HCT116 (cell line): ENCODE results near the gene EIF3F.

ENCODE experiments used
- CBX3 ChIP-seq: IDR thresholded peaks from 2 replicates; pipeline ENCODE4 v1.6.1; 2012; ENCODE audit warnings: low read depth
- CEBPB ChIP-seq: IDR thresholded peaks from 2 replicates; pipeline ENCODE4 v1.6.1; 2012; ENCODE audit warnings: low read depth
- EGR1 ChIP-seq: IDR thresholded peaks from 2 replicates; pipeline ENCODE4 v1.6.1; 2012; ENCODE audit warnings: low read depth
- ELF1 ChIP-seq: IDR thresholded peaks from 2 replicates; pipeline ENCODE4 v1.6.1; 2012; ENCODE audit warnings: low read depth, borderline replicate concordance
- EZH2 ChIP-seq: fragments of 200-600 bp; sonication (generic); IDR thresholded peaks from 2 replicates; pipeline ENCODE4 v1.6.1; 2017; ENCODE audit warnings: antibody characterized with exemption, mixed run types
- JUND ChIP-seq: IDR thresholded peaks from 2 replicates; pipeline ENCODE4 v1.6.1; 2012
- POLR2A ChIP-seq: IDR thresholded peaks from 2 replicates; pipeline ENCODE4 v1.7.0; 2011; ENCODE audit warnings: borderline replicate concordance; ENCODE audit not compliant: insufficient read depth, insufficient read length; ENCODE audit errors: extremely low read depth
- POLR2AphosphoS5 ChIP-seq: IDR thresholded peaks from 2 replicates; pipeline ENCODE4 v1.6.1; 2011; ENCODE audit warnings: mild to moderate bottlenecking, low read depth, low read length, moderate library complexity
- RAD21 ChIP-seq: IDR thresholded peaks from 2 replicates; pipeline ENCODE4 v1.6.1; 2012; ENCODE audit warnings: low read depth, mild to moderate bottlenecking
- SP1 ChIP-seq: IDR thresholded peaks from 2 replicates; pipeline ENCODE4 v1.6.1; 2012; ENCODE audit warnings: low read depth
- YY1 ChIP-seq: IDR thresholded peaks from 2 replicates; pipeline ENCODE4 v1.6.1; 2011; ENCODE audit warnings: low read length, low read depth, moderate library complexity, mild to moderate bottlenecking; ENCODE audit not compliant: insufficient replicate concordance; ENCODE audit errors: extremely low read depth
- ZNF274 ChIP-seq: fragments of 200-500 bp; sonication (Bioruptor generic); IDR thresholded peaks from 2 replicates; pipeline ENCODE4 v1.6.1; 2014; ENCODE audit warnings: mild to moderate bottlenecking, low read depth, low read length, inconsistent platforms
- TF ChIP-seq, protein P1 (sequence below), 3 experiments: fragments of 200-600 bp in 1 of 3; sonication (generic) in 1 of 3; IDR thresholded peaks in 2 of 3; conservative IDR thresholded peaks in 1 of 3; 2 replicates each; pipeline ENCODE4 v1.5.1; 2012 to 2017; ENCODE audit warnings: low read depth in 2 of 3, low read length in 2 of 3, antibody characterized with exemption in 1 of 3, borderline replicate concordance in 1 of 3, control low read depth in 1 of 3, mild to moderate bottlenecking in 1 of 3, mixed read lengths in 1 of 3, mixed run types in 1 of 3, moderate library complexity in 1 of 3; ENCODE audit not compliant: insufficient read depth in 1 of 3
- TF ChIP-seq, protein P2 (sequence below): IDR thresholded peaks from 2 replicates; pipeline ENCODE4 v1.6.1; 2012

DNA sequence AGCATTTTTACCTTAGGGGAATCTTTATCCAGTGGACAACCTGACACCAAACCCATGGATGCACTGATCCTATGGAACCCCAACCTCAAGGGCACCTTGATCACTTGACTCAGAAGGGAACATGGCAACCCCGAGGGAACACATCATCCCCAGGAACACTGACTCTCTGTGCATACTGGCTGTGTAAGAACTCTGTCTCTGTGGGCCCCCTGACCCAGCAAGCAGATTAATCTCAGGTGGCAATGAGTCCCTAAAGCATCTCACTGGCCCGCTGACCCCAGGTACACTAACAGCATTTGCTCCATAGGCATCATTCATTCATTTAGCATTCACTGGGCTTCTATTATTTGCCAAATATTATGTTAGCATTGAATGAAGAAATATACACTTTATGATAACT, 16.9 kb downstream of the EIF3F start:
- TF ChIP-seq, protein P1, sequence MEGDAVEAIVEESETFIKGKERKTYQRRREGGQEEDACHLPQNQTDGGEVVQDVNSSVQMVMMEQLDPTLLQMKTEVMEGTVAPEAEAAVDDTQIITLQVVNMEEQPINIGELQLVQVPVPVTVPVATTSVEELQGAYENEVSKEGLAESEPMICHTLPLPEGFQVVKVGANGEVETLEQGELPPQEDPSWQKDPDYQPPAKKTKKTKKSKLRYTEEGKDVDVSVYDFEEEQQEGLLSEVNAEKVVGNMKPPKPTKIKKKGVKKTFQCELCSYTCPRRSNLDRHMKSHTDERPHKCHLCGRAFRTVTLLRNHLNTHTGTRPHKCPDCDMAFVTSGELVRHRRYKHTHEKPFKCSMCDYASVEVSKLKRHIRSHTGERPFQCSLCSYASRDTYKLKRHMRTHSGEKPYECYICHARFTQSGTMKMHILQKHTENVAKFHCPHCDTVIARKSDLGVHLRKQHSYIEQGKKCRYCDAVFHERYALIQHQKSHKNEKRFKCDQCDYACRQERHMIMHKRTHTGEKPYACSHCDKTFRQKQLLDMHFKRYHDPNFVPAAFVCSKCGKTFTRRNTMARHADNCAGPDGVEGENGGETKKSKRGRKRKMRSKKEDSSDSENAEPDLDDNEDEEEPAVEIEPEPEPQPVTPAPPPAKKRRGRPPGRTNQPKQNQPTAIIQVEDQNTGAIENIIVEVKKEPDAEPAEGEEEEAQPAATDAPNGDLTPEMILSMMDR (IDR thresholded peaks at IDR 0.05 in 2 of 3, conservative IDR thresholded peaks at IDR 0.05 in 1 of 3; ENCODE audit: borderline replicate concordance in 1 of 3, insufficient read depth in 1 of 3, low read depth in 2 of 3, low read length in 2 of 3), result no peak
- TF ChIP-seq POLR2A (no peak), EZH2 (no peak), YY1 (no peak), JUND (no peak), CBX3 (no peak), RAD21 (no peak), POLR2AphosphoS5 (no peak), SP1 (no peak), CEBPB (no peak), EGR1 (no peak), ZNF274 (no peak), ELF1 (no peak)
- TF ChIP-seq, protein P2, sequence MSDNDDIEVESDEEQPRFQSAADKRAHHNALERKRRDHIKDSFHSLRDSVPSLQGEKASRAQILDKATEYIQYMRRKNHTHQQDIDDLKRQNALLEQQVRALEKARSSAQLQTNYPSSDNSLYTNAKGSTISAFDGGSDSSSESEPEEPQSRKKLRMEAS, result no peak
